Caco-2 (cell line): Measurements from ENCODE around the gene MEGF6. TPM values are rescaled to one million over a fixed set of nuclear protein-coding genes. Genes with fewer than 3 reads are reported as not detected.

ENCODE experiments used
- BruUV-seq: library from RNA; stranded (reverse); fragments of 400-500 nt; replicated peaks from 2 replicates; lab custom pipeline; 2021; lab: Mats Ljungman, UMichigan
- CTCF ChIA-PET: fragments of 300-600 bp; sonication (Branson Sonifier 250); formaldehyde crosslinking; loops from one replicate; lab custom pipeline; 2022; ENCODE audit warnings: antibody characterized with exemption; lab: Charles Lee
- POLR2A ChIA-PET: fragments of 300-600 bp; sonication (Branson Sonifier 250); formaldehyde crosslinking; loops from one replicate; lab custom pipeline; 2022; ENCODE audit warnings: antibody characterized with exemption; lab: Charles Lee
- DNase-seq, 2 experiments: peaks; one replicate each; pipeline versions ENCODE4 v3.0.0 to v3.0.0-alpha.2; 2020 to 2022
- H3K27me3 ChIP-seq: replicated peaks from 2 replicates; pipeline ENCODE4 v1.6.0; 2011; ENCODE audit warnings: low read length; ENCODE audit not compliant: control insufficient read depth, insufficient read depth
- H3K36me3 ChIP-seq: 2 replicates; pipeline ENCODE4 v1.5.1; 2011; ENCODE audit warnings: low read length; ENCODE audit not compliant: control insufficient read depth, insufficient read depth
- H3K4me1 ChIP-seq: fragments of 250-450 bp; sonication (Bioruptor Pico); 2 replicates; pipeline ENCODE4 v1.5.1; 2020; ENCODE audit warnings: mild to moderate bottlenecking
- H3K4me3 ChIP-seq: 2 replicates; pipeline ENCODE4 v1.5.1; 2011; ENCODE audit warnings: low read depth, mild to moderate bottlenecking, control low read depth, low read length
- H3K9me3 ChIP-seq: fragments of 250-450 bp; sonication (Bioruptor Pico); 2 replicates; pipeline ENCODE4 v1.5.1; 2020; ENCODE audit warnings: mild to moderate bottlenecking, moderate library complexity
- H3K27ac Mint-ChIP-seq: one replicate; pipeline ENCODE4 v1.8.0; 2022; ENCODE audit warnings: mixed read lengths; ENCODE audit not compliant: unreplicated experiment
- H3K27me3 Mint-ChIP-seq: one replicate; pipeline ENCODE4 v1.8.0; 2022; ENCODE audit warnings: mixed read lengths; ENCODE audit not compliant: insufficient read depth, unreplicated experiment
- H3K36me3 Mint-ChIP-seq: one replicate; pipeline ENCODE4 v1.8.0; 2022; ENCODE audit warnings: mild to moderate bottlenecking, mixed read lengths; ENCODE audit not compliant: insufficient read depth, unreplicated experiment
- H3K4me1 Mint-ChIP-seq: one replicate; pipeline ENCODE4 v1.8.0; 2022; ENCODE audit warnings: low read depth, mixed read lengths; ENCODE audit not compliant: unreplicated experiment
- H3K4me3 Mint-ChIP-seq: one replicate; pipeline ENCODE4 v1.8.0; 2022; ENCODE audit warnings: mild to moderate bottlenecking, moderate library complexity, mixed read lengths; ENCODE audit not compliant: unreplicated experiment
- H3K9me3 Mint-ChIP-seq: one replicate; pipeline ENCODE4 v1.8.0; 2022; ENCODE audit warnings: mixed read lengths; ENCODE audit not compliant: unreplicated experiment
- intact Hi-C: fragments of 100-400 bp; cut with micrococcal nuclease; formaldehyde crosslinking; loops from one replicate; pipeline ENCODE4 v1.10.0; 2022; ENCODE audit not compliant: unreplicated experiment
- total RNA-seq: library from RNA; stranded (reverse); gene quantifications from 2 replicates; pipeline ENCODE4 v1.2.3, GENCODE V29; 2022
- TF ChIP-seq, protein P1 (sequence below), 2 experiments: fragments of 200-600 bp in 1 of 2; IDR thresholded peaks; 1 replicate in 1 of 2; 2 replicates in 1 of 2; pipeline versions ENCODE4 v1.5.1 to v1.8.0; 2011 to 2022; ENCODE audit warnings: antibody characterized with exemption in 1 of 2, control low read depth in 1 of 2, inconsistent platforms in 1 of 2, low read depth in 1 of 2, low read length in 1 of 2, mild to moderate bottlenecking in 1 of 2, moderate library complexity in 1 of 2; ENCODE audit not compliant: insufficient read depth in 1 of 2, severe bottlenecking in 1 of 2, unreplicated experiment in 1 of 2

The MEGF6 gene
- total RNA-seq, 1 experiment from 2014 or later = 13.3 TPM

DNA sequence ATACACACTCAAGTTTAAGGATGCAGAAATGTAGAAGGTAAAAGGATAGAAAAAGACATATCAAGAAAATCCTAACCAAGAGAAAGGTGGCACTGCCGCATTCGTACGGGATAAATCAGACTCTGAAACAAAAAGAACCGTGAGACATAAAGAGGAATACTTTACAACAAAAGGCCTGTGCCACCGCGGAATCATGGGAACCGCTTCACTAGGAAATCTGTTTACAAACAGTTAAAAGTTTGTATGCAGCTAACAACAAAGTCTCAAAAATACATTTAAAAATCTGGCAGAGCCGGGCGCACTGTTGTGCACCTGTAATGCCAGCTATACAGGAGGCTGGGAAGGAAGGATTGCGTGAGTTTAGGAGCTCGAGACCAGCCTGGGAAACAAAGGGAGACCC lies 30.5 kb upstream of the MEGF6 start:
- H3K4me3 ChIP-seq = no peak overlapping the region
- H3K27me3 Mint-ChIP-seq = no peaks in the 10 kb centered on the region
- H3K36me3 ChIP-seq = no peaks in the 10 kb centered on the region; the same call in 1 of the 2 replicates
- TF ChIP-seq, protein P1, sequence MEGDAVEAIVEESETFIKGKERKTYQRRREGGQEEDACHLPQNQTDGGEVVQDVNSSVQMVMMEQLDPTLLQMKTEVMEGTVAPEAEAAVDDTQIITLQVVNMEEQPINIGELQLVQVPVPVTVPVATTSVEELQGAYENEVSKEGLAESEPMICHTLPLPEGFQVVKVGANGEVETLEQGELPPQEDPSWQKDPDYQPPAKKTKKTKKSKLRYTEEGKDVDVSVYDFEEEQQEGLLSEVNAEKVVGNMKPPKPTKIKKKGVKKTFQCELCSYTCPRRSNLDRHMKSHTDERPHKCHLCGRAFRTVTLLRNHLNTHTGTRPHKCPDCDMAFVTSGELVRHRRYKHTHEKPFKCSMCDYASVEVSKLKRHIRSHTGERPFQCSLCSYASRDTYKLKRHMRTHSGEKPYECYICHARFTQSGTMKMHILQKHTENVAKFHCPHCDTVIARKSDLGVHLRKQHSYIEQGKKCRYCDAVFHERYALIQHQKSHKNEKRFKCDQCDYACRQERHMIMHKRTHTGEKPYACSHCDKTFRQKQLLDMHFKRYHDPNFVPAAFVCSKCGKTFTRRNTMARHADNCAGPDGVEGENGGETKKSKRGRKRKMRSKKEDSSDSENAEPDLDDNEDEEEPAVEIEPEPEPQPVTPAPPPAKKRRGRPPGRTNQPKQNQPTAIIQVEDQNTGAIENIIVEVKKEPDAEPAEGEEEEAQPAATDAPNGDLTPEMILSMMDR (IDR thresholded peaks at IDR 0.05; ENCODE audit: insufficient read depth in 1 of 2, low read depth in 1 of 2, low read length in 1 of 2, severe bottlenecking in 1 of 2, unreplicated experiment in 1 of 2) = no peak
- ChIA-PET POLR2A (no interaction called here), CTCF (no interaction called here)
- no peaks in the 10 kb centered on the region for H3K4me1 ChIP-seq
- no peaks in the 10 kb centered on the region for H3K9me3 Mint-ChIP-seq
- H3K27ac Mint-ChIP-seq = no peak overlapping the region
- H3K27me3 ChIP-seq = no peaks in the 10 kb centered on the region
- peaks cover 18% of the 10 kb centered on the region for H3K36me3 Mint-ChIP-seq
- BruUV-seq = no TSS peak
- intact Hi-C loops = no loop called here
- no peaks in the 10 kb centered on the region for H3K9me3 ChIP-seq
- H3K4me3 Mint-ChIP-seq = no peak overlapping the region
- H3K4me1 Mint-ChIP-seq = no peaks in the 10 kb centered on the region
- no peak for DNase-seq

DNA sequence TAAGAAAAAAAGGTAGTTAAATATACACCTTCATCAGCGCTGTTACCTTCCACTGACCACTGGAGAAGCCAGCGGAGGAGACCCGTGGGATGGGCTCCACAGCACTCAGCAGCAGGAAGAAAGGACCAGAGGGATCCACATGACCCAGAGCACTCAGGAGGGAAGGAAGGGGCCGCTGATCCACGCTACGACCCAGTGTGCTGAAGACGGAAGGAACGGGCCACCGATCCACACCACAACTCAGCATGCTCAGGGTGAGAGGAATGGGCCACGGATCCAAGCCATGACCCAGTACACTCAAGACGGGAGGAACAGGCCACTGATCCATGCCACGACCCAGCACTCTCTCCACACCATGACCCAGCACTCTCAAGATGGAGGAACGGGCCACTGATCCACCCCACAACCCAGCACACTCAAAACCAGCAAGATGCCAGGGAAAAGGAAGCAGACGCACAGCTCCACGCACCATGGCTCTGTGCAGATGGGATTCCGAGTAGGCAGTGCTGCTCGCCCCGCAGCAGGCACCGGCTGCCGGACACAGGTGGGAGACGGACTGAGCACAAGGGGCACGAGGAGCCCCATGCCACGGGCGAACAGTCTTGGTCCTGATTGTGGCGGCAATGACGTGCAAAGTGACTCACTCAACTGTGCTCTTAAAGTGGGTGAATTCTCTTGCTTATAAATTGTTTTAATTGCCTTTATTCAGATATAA lies 29.9 kb upstream of the MEGF6 start:
- no peaks in the 10 kb centered on the region for H3K9me3 ChIP-seq
- ChIA-PET POLR2A (no interaction called here), CTCF (no interaction called here)
- H3K4me1 Mint-ChIP-seq = no peaks in the 10 kb centered on the region
- no peaks in the 10 kb centered on the region for H3K9me3 Mint-ChIP-seq
- BruUV-seq = no TSS peak
- DNase-seq = no peak
- TF ChIP-seq, protein P1 (IDR thresholded peaks at IDR 0.05; ENCODE audit: insufficient read depth in 1 of 2, low read depth in 1 of 2, low read length in 1 of 2, severe bottlenecking in 1 of 2, unreplicated experiment in 1 of 2) = no peak
- intact Hi-C loops = no loop called here
- no peaks in the 10 kb centered on the region for H3K4me1 ChIP-seq
- no peak overlapping the region for H3K27ac Mint-ChIP-seq
- H3K36me3 Mint-ChIP-seq = peaks cover 21% of the 10 kb centered on the region
- H3K27me3 ChIP-seq = no peaks in the 10 kb centered on the region
- no peak overlapping the region for H3K4me3 Mint-ChIP-seq
- no peaks in the 10 kb centered on the region; the same call in 1 of the 2 replicates for H3K36me3 ChIP-seq
- H3K4me3 ChIP-seq = no peak overlapping the region
- no peaks in the 10 kb centered on the region for H3K27me3 Mint-ChIP-seq

DNA sequence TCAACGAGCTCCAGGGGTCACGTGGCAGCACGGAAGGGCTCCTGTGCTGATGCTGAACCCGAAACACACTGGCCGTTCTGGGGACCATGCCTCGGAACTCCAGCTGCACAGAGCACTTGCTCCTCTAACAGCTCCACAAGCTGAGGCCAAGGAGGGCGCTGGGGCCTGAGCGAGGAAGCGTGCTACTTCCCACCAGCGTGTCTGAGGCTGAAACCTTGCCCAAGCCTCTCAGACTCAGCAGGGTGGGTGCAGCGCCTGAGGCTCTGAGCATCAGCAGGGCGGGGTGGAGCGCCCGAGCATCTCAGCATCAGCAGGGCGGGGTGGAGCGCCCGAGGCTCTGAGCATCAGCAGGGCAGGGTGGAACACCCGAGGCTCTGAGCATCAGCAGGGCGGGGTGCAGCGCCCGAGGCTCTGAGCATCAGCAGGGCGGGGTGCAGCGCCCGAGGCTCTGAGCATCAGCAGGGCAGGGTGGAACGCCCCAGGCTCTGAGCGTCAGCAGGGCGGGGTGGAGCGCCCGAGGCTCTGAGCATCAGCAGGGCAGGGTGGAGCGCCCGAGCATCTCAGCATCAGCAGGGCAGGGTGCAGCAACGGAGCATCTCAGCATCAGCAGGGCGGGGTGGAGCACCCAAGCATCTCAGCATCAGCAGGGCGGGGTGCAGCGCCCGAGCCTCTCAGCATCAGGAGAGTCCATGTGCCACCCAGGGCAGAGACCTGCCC lies 29.0 kb upstream of the MEGF6 start:
- Histone ChIP-seq H3K9me3 (no peaks in the 10 kb centered on the region), H3K36me3 (no peaks in the 10 kb centered on the region; the same call in 1 of the 2 replicates), H3K4me3 (no peak overlapping the region), H3K27me3 (no peaks in the 10 kb centered on the region), H3K4me1 (no peaks in the 10 kb centered on the region)
- Mint-ChIP-seq H3K27me3 (no peaks in the 10 kb centered on the region), H3K4me3 (no peak overlapping the region), H3K27ac (no peak overlapping the region), H3K36me3 (peaks cover 19% of the 10 kb centered on the region), H3K9me3 (no peaks in the 10 kb centered on the region), H3K4me1 (no peaks in the 10 kb centered on the region)
- BruUV-seq = no TSS peak
- POLR2A ChIA-PET = no interaction called here
- TF ChIP-seq, protein P1 (IDR thresholded peaks at IDR 0.05; ENCODE audit: insufficient read depth in 1 of 2, low read depth in 1 of 2, low read length in 1 of 2, severe bottlenecking in 1 of 2, unreplicated experiment in 1 of 2) = no peak
- intact Hi-C loops = no loop called here
- no peak for DNase-seq
- CTCF ChIA-PET = no interaction called here
